Bronchial epithelial cell (primary cell): ENCODE results near the gene MORF4L2. TPM values are rescaled to one million over a fixed set of nuclear protein-coding genes. Genes with fewer than 3 reads are reported as not detected.
"Not testable (repeated sequence)": the region's sequence is repeated elsewhere in the genome, so short reads cannot be mapped to it uniquely, and the experiment has no call there.

Experiments used
- DNase-seq: peaks from one replicate; pipeline ENCODE4 v3.0.0-alpha.2; 2010; ENCODE audit warnings: low read depth
- FAIRE-seq: peaks from 2 replicates; lab custom pipeline; 2011; peaks lifted over from hg19 to GRCh38; lab: Jason Lieb, UNC
- H3K27me3 ChIP-seq: 2 replicates; pipeline ENCODE4 v1.5.1; 2011; ENCODE audit warnings: low read length; ENCODE audit not compliant: control insufficient read depth, insufficient read depth
- H3K36me3 ChIP-seq: 2 replicates; pipeline ENCODE4 v1.5.1; 2011; ENCODE audit warnings: low read length; ENCODE audit not compliant: control insufficient read depth, insufficient read depth
- H3K4me3 ChIP-seq: 2 replicates; pipeline ENCODE4 v1.5.1; 2011; ENCODE audit warnings: mild to moderate bottlenecking, low read depth, low read length, control low read depth
- total RNA-seq: library from RNA; depleted of rRNA; stranded (reverse); fragments of >200 nt; gene quantifications from 2 replicates; pipeline ENCODE4 v1.2.1, GENCODE V29; 2014
- TF ChIP-seq, protein P1 (sequence below): IDR thresholded peaks from 2 replicates; pipeline ENCODE4 v1.5.1; 2011; ENCODE audit warnings: mild to moderate bottlenecking, moderate library complexity, low read length, control low read depth, inconsistent platforms; ENCODE audit not compliant: insufficient read depth, severe bottlenecking

The MORF4L2 gene
- total RNA-seq, 1 donor from 2014 or later: 422 TPM

DNA sequence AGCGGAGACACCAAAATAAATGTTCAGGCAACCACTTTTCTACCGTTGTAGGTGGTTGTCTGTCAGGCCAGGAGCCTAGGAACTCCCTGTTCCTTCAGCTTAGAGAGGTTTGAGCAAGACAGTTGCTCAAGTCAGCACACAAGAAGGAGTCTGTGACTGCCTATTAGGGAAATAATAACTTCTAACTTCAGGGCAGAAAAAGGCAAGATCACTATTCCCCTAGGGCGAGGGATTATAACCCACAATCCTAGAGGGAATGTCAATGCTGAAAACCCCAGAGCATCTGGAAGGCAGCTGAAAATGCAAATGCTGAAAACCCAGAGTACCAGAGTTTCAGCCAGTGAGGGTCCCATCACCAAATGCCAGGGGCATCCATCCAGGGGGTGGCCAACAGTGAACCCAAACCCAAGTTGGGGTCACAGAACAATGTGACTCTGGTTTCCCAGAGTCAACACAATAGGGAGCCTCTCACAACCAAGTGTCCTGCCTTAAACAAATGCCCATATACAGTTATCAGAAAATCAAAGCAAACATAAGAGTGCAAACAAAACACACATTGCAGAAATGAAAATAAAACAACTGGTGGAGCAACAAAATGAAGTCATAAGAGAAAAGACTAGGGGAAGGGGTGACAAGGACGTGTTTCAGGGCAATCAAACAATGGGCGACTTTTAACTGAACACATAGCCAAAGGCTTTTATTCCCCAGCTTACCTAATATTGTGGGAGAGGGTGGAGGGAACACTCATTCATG lies 27.6 kb downstream of the MORF4L2 start:
- DNase-seq (no peak), FAIRE-seq (no peak)
- no peaks in the 10 kb centered on the region for H3K36me3 ChIP-seq
- TF ChIP-seq, protein P1, sequence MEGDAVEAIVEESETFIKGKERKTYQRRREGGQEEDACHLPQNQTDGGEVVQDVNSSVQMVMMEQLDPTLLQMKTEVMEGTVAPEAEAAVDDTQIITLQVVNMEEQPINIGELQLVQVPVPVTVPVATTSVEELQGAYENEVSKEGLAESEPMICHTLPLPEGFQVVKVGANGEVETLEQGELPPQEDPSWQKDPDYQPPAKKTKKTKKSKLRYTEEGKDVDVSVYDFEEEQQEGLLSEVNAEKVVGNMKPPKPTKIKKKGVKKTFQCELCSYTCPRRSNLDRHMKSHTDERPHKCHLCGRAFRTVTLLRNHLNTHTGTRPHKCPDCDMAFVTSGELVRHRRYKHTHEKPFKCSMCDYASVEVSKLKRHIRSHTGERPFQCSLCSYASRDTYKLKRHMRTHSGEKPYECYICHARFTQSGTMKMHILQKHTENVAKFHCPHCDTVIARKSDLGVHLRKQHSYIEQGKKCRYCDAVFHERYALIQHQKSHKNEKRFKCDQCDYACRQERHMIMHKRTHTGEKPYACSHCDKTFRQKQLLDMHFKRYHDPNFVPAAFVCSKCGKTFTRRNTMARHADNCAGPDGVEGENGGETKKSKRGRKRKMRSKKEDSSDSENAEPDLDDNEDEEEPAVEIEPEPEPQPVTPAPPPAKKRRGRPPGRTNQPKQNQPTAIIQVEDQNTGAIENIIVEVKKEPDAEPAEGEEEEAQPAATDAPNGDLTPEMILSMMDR: no peak
- no peak overlapping the region for H3K4me3 ChIP-seq
- no peaks in the 10 kb centered on the region for H3K27me3 ChIP-seq

DNA sequence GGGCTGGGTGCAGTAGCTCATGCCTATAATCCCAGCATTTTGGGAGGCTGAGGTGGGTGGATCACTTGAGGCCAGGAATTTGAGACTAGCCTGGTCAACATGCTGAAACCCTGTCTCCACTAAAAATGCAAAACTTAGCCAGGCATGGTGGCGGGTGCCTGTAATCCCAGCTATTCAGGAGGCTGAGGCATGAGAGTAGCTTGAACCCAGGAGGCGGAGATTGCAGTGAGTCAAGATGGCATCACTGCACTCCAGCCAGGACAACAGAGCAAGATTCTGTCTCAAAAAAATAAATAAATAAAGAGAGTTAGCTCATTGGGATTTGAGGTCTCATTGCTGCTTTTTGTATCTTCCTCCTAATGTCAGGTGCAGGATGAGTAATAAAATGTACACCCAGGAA lies 29.4 kb downstream of the MORF4L2 start:
- H3K27me3 ChIP-seq, H3K36me3 ChIP-seq, H3K4me3 ChIP-seq, FAIRE-seq: not testable (repeated sequence)
- peak; percentile 47 for DNase-seq

DNA sequence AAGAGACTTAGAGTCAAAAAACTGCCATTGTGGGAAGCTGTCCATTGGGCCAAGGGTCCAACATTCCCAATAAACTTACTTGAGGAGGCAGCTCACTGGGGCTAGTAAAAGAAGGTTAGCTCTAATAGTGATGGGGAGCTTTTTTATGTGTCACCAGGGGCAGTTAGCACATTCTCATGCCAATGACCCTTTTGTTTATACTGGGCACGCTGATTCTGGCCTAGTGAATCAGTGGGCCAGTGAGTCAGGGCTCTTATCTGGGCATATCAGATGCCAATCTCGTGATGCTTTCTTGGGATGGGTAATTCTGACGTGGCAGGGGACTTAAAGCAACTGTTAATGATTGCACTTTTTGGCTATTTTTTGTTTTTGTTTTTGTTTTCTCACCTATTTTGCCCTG lies 29.9 kb downstream of the MORF4L2 start:
- H3K27me3 ChIP-seq: no peaks in the 10 kb centered on the region
- DNase-seq (peak; percentile 90), FAIRE-seq (no peak)
- TF ChIP-seq, protein P1: no peak
- no peak overlapping the region for H3K4me3 ChIP-seq
- H3K36me3 ChIP-seq: no peaks in the 10 kb centered on the region

DNA sequence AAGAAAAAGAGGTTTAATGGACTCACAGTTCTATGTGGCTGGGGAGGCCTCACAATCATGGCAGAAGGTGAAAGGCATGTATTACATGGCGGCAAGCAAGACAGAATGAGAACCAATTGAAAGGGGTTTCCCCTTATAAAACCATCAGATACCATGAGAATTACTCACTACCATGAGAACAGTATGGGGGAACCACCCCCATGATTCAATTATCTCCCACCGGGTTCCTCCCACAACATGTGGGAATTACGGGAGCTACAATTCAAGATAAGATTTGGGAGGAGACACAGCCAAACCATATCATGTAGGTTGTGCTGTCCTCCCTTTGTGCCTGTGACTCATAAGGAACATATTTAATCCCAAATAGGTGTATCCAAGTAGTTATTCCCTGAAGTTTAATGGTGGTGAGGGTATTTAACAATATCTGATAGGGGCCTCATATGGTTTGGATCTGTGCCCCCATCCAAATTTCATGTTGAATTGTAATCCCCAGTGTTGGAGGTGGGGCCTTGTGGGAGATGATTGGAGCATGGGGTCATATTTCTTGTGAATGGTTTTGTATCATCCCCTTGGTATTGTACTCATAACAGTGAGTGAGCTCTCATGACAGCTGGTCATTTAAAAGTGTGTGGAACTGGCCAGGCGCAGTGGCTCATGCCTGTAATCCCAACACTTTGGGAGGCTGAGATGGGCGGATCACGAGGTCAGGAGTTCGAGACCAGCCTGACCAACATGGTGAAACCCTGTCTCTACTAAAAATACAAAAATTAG lies 31.1 kb downstream of the MORF4L2 start:
- H3K27me3 ChIP-seq, FAIRE-seq, H3K4me3 ChIP-seq, H3K36me3 ChIP-seq: not testable (repeated sequence)
- peak; percentile 57 for DNase-seq

DNA sequence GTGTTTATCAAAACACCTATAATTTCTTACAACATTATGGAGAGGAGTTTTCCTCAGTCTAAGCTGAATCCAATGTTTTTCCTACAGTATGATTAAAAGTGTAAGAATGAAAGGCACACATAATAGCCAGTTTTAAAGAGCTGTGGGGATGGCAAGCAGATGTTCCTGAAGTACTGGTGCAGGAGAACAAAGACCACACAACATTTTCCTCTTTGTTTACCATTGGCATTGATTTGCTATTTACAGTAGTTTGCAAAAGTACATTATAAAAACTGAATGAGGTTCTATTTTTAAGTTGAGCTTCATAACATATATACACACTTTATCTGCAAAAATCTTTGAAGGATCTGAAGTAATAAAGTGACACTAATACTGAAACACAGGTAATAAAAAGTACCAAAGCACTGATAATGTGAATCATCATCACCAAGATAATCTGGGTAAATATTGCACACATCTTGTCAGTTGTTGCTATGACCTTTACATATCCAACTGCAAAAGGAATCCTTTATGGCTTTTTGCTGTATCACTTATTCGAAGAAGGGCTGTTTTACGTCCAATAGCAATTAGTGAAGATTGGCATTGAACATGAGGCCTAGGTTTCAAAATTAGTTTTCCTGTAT lies 35.2 kb downstream of the MORF4L2 start:
- TF ChIP-seq, protein P1: no peak
- FAIRE-seq (peak; percentile 13), DNase-seq (no peak)
- H3K4me3 ChIP-seq: no peak overlapping the region
- no peaks in the 10 kb centered on the region for H3K27me3 ChIP-seq
- no peaks in the 10 kb centered on the region for H3K36me3 ChIP-seq

DNA sequence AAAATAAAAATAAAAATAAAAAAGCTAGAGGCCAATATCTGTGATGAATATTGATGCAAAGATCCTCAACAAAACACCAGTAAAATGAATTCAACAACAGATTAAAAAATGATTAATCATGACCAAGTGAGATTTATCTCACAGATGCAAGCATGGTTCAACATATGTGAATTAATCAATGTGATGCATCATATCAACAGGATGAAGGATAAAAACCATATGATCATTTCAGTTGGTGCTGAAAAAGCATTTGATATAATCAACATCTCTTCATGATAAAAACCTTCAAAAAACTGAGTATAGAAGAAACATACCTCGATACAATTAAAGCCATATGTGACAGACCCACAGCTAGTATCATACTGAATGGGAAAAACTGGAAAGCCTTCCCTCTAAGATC lies 38.9 kb downstream of the MORF4L2 start:
- FAIRE-seq (no peak), DNase-seq (no peak)
- no peak overlapping the region for H3K4me3 ChIP-seq
- no peaks in the 10 kb centered on the region for H3K27me3 ChIP-seq
- no peaks in the 10 kb centered on the region for H3K36me3 ChIP-seq
- TF ChIP-seq, protein P1: no peak
